GM20431 (cell line): ENCODE data around the gene PARD3B.

Experiments
- in situ Hi-C: fragments of 300-500 bp; cut with MseI, MboI; formaldehyde crosslinking; loops from one replicate; pipeline ENCODE4 v1.15.0; 2020; ENCODE audit warnings: low sequenced_read_pairs; ENCODE audit not compliant: unreplicated experiment

PARD3B gene

DNA sequence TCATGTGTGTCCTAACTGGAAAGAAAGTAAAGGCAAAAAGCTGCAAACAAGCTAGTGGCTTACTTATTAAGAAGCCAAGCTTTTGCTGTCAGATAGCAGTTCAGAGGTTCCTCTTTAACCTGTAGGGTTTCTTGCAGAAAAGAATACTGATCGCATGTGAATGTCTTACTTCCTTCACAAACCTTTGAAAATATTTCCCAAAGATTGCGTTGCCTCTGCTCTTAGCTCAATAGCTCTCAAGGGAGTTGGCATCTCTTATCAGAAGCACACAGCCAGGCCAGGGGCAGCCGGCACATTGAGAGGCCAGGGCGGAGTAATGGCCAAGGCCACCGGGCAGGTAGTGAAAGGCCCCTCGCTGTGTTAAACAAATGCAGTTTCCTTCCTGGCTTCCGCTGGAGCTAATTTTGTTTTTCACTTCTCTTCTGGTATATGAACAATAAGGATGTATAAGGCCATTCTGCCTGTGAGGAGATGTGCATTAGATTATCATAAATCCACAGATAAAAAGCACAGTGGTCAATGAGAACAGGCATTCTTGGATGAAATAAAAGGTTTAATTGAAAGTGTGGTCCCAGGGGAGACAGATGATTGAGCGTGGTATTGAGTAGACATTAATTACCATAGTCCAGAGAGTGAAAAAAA, 594.7 kb downstream of the PARD3B start:
- in situ Hi-C loops = no loop called here

DNA sequence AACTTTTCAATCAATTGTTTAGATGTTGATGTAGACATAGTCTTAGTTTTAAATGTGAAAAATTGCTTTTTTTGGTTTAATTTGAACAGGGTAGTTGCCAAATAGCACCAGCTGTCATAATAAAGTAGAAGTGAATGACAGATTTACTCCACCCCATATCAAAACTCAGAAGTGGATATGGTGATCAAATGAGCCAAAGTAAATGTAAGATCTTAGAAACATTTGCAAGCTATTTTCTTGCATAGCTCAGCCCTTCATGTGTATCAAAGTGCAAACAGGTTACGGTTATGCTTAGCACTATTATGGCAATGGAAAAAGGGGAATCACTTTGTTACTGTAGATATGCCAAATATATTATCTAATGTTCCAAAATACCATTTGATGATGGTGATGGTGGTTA, 596.1 kb downstream of the PARD3B start:
- in situ Hi-C loops = no loop called here

DNA sequence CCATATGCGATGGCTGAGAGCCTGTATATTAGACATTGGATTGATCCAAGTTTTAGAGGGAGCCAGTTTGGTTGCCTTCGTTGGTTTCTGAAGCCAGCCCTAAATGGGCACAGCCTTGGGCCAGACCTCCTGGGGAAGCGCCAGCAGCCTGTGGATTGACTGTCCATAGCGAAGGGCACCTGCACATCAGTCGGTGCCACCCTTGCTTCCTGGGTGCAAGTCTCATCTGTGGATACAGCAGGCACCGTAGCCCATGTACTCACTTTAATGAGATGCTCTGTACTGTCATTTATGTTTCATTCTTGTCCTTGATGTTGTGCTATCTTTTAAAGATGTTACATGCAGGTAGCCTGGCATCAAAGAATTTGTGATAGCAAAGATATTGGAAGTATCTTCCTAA, 600.6 kb downstream of the PARD3B start:
- in situ Hi-C loops = no loop called here

DNA sequence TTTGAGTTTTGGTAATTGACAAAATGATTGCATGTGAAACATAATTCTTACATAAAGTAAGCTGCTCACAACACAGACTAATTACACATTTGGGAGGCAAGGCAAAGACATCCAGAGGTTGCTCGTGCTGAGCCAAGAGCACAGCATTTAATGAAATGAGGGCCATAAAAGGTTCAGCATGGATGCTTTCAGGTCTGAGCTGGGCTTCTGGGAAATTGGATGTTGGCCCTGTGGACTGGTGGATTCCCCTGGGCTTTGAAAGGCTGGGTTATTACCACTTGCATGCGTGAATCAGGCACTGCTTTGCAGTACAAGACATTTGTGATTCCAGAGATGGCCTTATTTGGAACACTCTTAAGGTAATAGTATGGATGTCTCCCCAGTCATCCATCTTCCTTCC, 603.5 kb downstream of the PARD3B start:
- in situ Hi-C loops = no loop called here

DNA sequence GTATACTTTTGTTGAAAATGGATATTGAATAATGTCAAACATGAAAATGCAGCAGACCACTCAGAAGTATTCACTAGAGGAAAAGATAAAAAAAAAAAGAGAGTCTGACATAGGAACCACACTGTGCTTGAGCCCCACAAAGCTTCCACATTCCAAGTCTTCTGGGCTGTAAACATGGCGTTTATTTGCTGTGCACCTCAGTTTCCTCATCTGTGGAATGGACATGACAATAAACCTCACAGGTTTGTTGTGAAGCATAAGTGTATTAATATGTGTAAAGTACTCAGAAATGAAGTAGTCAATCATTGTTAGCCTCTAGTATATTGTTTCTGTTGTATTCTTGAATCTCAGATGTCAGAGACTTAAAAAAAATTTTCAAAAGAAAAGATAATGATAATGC, 611.2 kb downstream of the PARD3B start:
- in situ Hi-C loops = no loop called here

DNA sequence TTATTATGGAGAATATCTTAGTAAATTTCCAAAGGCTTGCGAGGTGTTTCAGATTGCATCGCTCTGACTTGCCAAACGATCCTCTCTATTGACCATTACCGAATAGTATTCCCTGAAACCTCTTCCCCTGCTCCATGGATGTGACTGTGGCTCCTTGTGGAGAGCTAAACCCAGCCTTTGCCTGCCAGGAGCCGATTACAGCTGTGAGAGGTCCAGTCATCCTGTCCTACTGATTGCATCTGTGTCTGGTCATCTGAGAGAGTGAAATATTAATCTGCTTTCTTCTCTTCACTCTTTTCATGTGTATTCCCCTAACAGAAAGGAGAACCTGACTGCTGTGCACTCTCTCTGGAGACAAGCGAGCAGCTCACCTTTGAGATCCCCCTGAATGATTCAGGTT, 613.1 kb downstream of the PARD3B start:
- in situ Hi-C loops = no loop called here

DNA sequence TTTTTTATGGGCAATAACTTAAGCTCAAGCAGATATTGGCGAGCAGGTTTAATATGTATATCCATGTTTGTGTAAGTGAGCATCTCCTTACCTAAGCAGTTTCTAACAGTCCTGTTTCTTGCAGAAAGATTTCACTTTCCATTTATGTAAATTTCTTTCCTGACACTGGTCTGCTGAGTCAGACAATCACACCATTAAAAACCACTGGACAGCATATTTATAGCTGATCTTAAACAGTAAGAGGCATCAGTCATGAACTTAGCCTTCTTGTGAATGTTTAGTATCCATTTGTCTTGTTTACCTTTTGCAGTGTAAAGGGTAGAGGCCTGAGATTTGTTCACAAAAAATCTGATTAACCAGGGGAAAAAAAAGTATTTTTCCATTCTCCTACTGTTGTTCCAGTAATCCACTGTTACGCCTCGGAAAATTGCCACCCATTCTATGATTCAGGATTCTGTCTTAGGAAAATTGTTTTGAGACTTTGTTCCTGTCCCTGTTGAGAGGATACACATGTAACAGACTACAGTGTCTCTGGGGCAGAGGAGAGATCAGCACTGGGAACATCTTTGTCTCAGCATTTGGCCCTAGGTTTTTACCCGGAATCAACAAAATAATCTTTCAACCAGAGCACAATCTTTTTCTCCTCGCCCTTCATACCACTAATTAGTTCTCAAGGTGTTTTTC, 616.0 kb downstream of the PARD3B start:
- in situ Hi-C loops = no loop called here

DNA sequence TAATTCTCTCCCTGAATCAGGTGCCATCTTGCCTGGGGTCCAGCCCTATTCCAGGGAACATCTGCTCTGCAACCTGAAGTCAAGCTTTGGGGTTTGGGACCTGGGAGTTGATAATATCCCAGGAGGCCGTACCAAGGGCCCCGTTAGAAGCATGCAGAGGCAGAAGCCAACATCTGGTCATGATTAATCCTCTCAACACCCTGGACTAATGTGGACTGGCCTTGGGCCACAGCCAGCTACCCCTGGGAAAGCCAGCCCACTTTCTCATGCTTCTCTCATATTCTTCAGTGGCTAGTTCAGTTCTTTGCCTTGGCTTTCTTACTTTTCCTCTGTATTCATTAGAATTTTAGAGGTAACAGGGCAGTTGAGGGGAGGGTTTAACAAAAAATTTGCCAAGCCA, 621.5 kb downstream of the PARD3B start:
- in situ Hi-C loops = no loop called here

DNA sequence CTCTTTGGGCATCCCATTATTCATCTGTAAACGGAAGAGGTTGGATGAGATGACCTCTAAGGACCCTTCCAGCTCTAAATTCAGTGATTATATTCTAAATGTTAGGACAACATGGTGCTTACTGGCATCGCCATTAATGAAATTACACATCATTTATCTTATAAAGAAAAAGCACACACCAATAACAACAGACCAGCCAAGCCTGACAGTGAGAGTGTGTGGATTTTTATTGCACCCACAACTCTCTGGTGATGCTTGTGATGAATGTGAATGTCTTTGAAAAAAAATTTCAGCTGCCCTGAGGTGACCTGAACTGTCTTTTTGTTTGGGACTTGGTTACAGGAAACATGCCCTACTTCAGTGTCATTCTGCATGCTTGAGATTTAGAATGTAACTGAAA, 623.7 kb downstream of the PARD3B start:
- in situ Hi-C loops = no loop called here

DNA sequence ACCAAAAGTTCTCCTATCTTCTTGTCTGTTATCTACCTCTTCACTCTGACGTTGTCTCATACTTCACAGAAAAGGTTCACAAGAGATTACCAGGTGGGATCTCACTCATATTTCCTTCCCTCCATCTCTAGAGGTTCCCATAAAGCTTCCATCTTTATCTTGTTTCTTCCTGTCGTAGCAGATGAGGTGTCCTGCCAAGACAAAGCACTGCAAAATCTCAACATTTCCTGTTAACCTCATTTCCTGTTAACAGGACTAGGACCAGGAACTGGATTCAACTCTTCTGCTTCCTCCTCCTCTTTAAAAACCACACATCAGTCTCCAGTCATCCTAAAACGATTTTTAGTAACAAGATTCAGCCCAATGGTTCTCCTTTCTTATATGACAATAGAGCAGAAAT, 624.2 kb downstream of the PARD3B start:
- in situ Hi-C loops = no loop called here

DNA sequence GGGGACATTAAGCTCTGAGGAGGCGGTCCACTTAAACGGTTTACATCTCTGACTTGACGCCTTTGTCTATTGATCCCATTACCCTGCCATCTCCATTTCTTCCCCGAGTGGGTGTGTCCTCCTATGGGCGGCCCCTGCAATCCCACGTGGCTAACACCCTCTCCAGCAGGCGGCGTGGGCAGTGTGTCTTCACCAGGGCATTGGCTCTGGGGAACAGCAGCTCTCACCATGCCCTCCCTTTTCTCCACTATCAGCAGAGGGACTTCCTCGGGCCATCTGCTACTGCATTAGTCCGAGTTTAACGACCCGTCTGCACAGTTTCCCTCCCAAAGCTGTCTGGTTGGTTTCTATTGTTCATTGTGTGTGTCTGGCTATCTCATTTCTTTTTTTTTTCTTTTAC, 625.1 kb downstream of the PARD3B start:
- in situ Hi-C loops = no loop called here

DNA sequence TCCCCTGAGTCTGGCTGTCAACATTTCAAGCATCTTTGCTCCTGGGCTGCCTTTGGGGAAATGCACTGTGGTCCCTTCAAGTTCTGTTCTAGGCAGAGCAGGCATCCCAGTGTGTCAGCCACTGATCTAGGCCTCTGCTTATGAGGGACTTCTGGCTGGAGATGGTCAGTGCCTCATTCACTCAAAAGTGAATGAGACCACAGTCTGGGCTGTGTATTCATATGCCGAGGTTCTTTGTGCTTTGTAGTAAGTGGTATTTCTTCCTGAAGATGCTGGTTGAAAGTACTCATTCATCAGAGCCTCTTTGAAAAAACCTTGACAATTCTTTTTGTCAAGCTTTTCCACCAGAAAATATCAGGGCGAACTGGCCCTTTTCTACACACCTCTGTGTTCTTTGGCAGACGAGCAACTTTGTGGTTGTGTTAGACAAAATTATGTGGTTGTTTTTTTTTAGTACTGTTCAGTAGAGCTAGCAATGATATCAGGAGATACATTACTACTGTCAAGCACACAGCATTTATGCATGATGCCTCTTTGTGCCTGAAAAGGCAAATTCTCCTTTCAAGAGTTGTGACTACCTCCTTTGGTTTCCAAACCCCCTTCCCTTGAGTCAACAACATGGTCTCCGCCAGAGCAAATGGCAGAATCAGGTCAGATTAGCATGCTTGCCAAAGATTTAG, 626.1 kb downstream of the PARD3B start:
- in situ Hi-C loops = no loop called here

DNA sequence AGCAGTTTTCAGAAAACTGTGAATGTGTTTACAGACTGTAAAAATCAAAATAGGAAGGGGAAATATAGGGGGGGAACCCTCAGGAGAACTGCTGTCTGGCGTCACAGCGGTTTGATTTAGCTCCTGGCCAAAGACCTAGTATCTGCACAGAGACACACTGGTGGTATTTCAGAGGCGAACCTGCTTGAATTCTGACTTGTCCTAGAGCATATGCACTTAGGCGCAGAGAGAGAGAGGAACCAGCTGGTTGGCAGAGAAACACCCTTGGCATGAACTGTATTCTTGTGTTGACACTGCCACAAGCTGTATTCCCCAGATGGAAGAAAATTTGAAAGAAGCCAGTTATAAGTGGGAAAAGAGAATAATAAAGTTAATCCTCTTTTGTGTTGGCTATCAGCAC, 630.6 kb downstream of the PARD3B start:
- in situ Hi-C loops = no loop called here

DNA sequence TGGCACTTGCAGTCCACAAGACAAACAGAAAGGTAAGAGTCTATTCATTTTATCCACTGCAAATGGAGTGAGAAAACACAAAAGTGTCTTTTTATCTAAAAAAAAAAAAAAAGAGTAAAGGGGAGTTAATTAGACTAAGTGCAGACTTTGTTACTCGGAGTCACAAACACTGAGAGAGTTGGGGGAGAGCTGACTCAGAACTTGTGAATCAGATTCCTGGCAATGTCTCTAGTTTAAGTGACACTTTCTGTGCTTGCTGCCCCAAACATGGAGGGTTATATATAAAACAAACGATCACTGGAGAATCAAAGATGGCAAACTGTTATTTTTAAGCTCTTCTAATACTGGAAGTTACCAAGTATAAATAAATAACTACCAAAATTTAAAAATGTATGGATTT, 631.3 kb downstream of the PARD3B start:
- in situ Hi-C loops = no loop called here

DNA sequence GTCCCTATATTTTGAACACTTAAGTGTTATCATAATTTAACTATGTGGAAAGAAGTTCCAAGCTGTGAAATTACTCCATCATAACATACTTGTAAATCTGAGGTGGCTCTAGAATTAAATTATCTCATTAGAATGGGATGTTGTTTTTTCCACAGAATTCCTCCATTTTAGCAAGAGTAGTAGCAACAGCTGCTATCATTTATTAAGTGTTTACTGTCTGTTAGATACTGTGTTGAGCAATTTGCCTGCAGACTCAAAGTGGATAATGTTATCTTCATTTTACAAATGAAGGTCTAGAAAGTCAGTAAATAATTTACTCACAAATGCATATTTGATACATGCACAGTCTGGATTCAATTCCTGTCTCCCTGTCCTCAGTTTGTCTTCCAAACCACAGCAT, 632.3 kb downstream of the PARD3B start:
- in situ Hi-C loops = no loop called here

DNA sequence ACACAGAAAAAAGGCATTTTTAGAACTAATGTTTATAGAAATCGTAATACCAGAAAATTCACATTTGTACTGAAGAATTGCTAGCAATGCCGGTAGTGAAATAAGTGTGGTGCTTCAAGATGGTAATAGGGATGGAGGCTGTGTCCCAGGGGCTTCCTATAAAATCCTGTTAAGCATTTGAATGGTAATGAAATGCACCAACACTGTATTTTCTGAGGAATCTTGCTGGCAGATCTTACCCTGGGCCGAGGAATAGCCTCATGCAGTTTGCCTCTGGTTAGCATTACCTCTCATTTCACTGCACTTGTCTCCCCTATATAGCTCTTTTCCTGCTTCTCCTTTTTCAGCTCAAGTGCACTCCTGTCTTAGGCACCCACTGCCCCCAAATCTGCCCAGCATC, 635.5 kb downstream of the PARD3B start:
- in situ Hi-C loops = no loop called here

DNA sequence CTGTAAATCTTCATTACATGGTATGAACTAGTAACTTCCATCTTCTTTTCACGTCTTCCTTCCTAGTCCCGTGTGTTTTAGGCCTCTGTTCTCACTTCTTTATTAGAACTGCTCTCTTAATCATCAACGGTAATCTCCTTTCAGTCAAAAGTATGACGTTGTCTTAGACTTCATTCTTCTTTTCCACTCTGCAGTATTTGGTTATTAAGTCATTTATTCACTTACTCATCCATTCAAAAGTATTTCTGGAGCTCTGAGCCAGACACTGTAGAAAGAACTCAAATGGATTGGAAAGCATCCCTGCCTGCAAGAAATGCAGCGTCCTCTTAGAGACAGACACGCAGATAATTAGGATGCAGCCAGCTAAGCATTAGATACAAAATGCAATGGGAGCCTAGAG, 642.5 kb downstream of the PARD3B start:
- in situ Hi-C loops = no loop called here

DNA sequence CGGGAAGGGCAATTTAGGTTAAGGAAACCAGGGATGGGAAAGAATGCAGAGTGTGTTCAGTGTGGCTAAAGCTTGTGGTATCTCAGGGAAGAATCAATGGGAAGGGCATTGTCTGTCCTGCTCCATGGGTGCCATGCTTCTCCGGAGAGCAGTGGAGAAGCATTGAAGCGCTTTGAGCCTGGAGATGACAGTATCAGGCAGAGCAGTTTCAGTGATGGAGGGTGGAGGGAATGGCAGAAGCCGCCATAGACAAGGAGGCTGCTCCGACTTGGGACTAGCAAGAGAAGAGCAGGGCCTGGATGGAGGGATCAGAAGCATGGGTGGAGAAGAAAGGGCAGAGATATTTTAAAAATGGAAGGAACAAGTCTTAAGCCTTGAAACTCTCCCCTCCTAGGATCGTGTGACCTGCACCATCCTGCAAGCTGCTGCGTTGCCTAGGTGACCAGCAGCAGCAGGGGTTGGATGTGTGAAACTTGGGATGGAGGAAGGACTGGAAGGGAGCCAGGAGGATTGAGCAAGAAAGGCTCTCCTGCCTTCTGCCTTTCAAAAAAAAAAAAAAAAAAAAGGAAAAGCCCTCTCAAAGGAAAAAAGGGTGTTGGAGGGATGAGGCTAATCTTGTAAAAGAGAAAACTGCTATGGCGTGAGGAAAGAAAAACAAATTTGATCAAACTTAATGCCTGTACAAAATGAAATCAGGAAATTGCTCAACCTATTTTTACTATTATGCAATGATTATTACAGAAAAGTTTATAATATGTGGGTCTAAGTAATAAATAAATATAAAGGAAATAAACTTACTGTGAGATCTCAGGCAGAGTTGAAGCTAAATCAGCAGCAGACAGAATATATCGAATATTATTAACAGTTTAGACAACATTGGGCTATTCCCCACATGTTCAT, 643.2 kb downstream of the PARD3B start:
- in situ Hi-C loops = no loop called here

DNA sequence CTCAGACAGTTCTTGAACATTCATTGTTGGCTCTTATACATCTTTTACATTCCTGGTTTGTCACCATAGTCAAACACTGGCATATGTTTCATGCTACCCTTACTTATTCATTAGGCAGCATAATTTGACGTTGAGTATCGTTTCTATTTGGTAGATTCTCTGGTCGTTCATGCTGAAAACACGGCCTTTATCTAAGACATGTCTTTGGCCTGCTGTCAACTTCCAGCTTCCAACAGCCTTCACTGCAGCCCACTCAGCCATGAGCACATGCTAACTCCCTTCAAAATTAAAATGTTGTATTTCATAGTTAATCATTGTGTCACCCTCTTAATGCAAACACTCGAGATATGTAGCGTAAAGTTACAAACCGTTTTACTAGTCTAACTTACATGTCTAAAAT, 644.0 kb downstream of the PARD3B start:
- in situ Hi-C loops = no loop called here

DNA sequence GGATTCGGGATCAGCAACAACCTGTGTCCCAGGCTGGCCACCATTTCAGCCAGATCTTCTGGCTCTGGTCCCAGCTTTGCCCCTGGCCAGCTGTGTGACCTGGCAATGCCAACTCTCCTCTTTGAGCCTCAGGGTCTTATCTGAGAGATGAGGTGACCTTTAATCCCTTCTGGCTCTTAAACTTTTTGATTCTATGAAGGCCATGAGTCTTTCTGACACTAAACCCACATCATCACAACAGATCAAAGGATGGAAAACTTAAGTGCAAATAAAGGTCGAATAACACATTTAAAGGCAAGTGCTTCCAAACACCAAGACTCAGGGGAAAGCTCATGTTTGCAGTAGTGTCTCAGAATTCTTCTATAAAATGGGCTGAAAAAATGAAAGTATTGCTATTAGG, 645.3 kb downstream of the PARD3B start:
- in situ Hi-C loops = no loop called here
